Natural killer cell (primary cell): ENCODE results near the gene NCBP2. TPM values are rescaled to one million over a fixed set of nuclear protein-coding genes. Genes with fewer than 3 reads are reported as not detected.
A peak's percentile ranks its signal among the peaks of the same experiment; 100 is the strongest.

Source experiments
- ATAC-seq, 3 donors: fragments of 150-1000 bp in 2 of 3; fragments of 200-7000 bp in 1 of 3; cut with Tn5 transposase; 1 replicate in 1 of 3; 2 replicates in 2 of 3; pipeline ENCODE4 v1.10.0; 2021; ENCODE audit warnings: mild to moderate bottlenecking in 2 of 3, moderate library complexity in 2 of 3
- DNase-seq, 2 donors: peaks; one replicate each; pipeline versions ENCODE4 v3.0.0 to v3.0.0-alpha.2; 2013 to 2021; ENCODE audit warnings: mixed read lengths in 1 of 2
- H3K27ac ChIP-seq: one replicate; pipeline ENCODE4 v1.5.1; 2013; ENCODE audit warnings: mild to moderate bottlenecking, low read length
- H3K27me3 ChIP-seq: one replicate; pipeline ENCODE4 v1.6.1; 2013; ENCODE audit warnings: low read length; ENCODE audit not compliant: control insufficient read depth, insufficient read depth
- H3K36me3 ChIP-seq: one replicate; pipeline ENCODE4 v1.6.1; 2013; ENCODE audit warnings: low read length; ENCODE audit not compliant: control insufficient read depth, insufficient read depth
- H3K4me1 ChIP-seq: one replicate; pipeline ENCODE4 v1.6.1; 2013; ENCODE audit warnings: low read length; ENCODE audit not compliant: control insufficient read depth, insufficient read depth
- H3K4me3 ChIP-seq: one replicate; pipeline ENCODE4 v1.5.1; 2013; ENCODE audit warnings: low read length
- H3K9me3 ChIP-seq: one replicate; pipeline ENCODE4 v1.6.1; 2013; ENCODE audit warnings: low read length; ENCODE audit not compliant: control insufficient read depth, insufficient read depth
- H3K27ac Mint-ChIP-seq, 2 donors: one replicate each; pipeline ENCODE4 v1.8.0; 2022; ENCODE audit warnings: mild to moderate bottlenecking in 2 of 2, mixed read lengths in 2 of 2, moderate library complexity in 1 of 2
- H3K27me3 Mint-ChIP-seq, 2 donors: one replicate each; pipeline ENCODE4 v1.8.0; 2022; ENCODE audit warnings: low read depth in 2 of 2, mixed read lengths in 2 of 2
- H3K36me3 Mint-ChIP-seq: one replicate; pipeline ENCODE4 v1.8.0; 2022; ENCODE audit warnings: mixed read lengths
- H3K4me1 Mint-ChIP-seq, 2 donors: one replicate each; pipeline ENCODE4 v1.8.0; 2022; ENCODE audit warnings: mixed read lengths in 2 of 2
- H3K4me3 Mint-ChIP-seq: one replicate; pipeline ENCODE4 v1.8.0; 2022; ENCODE audit warnings: mild to moderate bottlenecking, moderate library complexity, mixed read lengths
- H3K9me3 Mint-ChIP-seq, 2 donors: one replicate each; pipeline ENCODE4 v1.8.0; 2022; ENCODE audit warnings: mixed read lengths in 2 of 2
- CTCF ChIP-seq: fragments of 200-600 bp; IDR thresholded peaks from one replicate; pipeline ENCODE4 v1.8.0; 2022; ENCODE audit warnings: antibody characterized with exemption
- WGBS: methylation state at CpG from one replicate; pipeline ENCODE4 v1.1.7; 2013; ENCODE audit warnings: missing lambda C conversion rate; ENCODE audit not compliant: insufficient coverage; 5-methylcytosine and 5-hydroxymethylcytosine counted together
- intact Hi-C: fragments of 100-400 bp; cut with micrococcal nuclease; formaldehyde crosslinking; loops from one replicate; pipeline ENCODE4 v1.14.2; 2022
- total RNA-seq, 4 donors: library from RNA; stranded (reverse); fragments of 120-200 nt in 1 of 4; gene quantifications; one replicate each; pipeline versions ENCODE4 v1.2.3 to v1.2.4, GENCODE V29; 2013 to 2022

The NCBP2 gene
- total RNA-seq, 3 donors from 2014 or later (not counting 1 experiment from before 2014, with no cell fraction given), result 32.3 to 44.1 (median 37.5) TPM

DNA sequence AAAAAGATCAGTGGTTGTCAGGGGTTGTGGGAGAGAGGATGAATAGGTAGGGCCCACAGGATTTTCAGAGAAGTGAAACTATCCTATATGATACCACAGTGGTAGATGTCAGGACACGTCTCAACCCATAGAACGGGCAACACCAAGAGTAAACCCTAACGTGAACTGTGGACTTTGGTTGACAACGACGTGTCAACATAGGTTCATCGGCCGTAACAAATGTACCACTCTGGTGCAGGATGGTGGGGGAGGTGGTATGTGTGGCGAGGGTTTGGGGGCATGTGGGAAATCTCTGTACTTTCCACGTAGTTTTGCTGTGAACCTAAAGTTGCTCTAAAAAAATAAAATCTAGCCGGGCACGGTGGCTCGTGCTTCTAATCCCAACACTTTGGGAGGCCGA lies 39.3 kb upstream of the NCBP2 start:
- Histone ChIP-seq H3K4me1 (peaks cover 5% of the 10 kb centered on the region), H3K27ac (no peak overlapping the region), H3K4me3 (no peak overlapping the region), H3K27me3 (peaks cover 2% of the 10 kb centered on the region), H3K9me3 (no peaks in the 10 kb centered on the region), H3K36me3 (no peaks in the 10 kb centered on the region)
- no peak for DNase-seq
- no peak for TF ChIP-seq CTCF
- Mint-ChIP-seq H3K27ac (no peak overlapping the region), H3K4me3 (no peak overlapping the region), H3K27me3 (peaks cover 22 to 28% of the 10 kb centered on the region in 2 donors), H3K4me1 (peaks cover 5 to 7% of the 10 kb centered on the region in 2 donors), H3K36me3 (no peaks in the 10 kb centered on the region), H3K9me3 (peaks cover 0 to 4% of the 10 kb centered on the region in 2 donors)
- no peak for ATAC-seq
- WGBS, result 84% methylated on average over 13 of the region's 13 CpGs
- intact Hi-C loops, result no loop called here

- Histone ChIP-seq H3K27me3 (peaks cover 2% of the 10 kb centered on the region), H3K9me3 (no peaks in the 10 kb centered on the region), H3K36me3 (no peaks in the 10 kb centered on the region), H3K4me1 (peaks cover 5% of the 10 kb centered on the region), H3K4me3 (no peak overlapping the region), H3K27ac (no peak overlapping the region)
- H3K4me1 Mint-ChIP-seq, result peaks cover 5 to 7% of the 10 kb centered on the region in 2 donors
- no peak for TF ChIP-seq CTCF
- DNase-seq (no peak), ATAC-seq (no peak)
- intact Hi-C loops, result no loop called here
- H3K27ac Mint-ChIP-seq, result no peak overlapping the region
- peaks cover 0 to 4% of the 10 kb centered on the region in 2 donors for H3K9me3 Mint-ChIP-seq
- WGBS, result 91% methylated on average over 10 of the region's 10 CpGs
- no peak overlapping the region for H3K4me3 Mint-ChIP-seq
- no peaks in the 10 kb centered on the region for H3K36me3 Mint-ChIP-seq
- peaks cover 17 to 22% of the 10 kb centered on the region in 2 donors for H3K27me3 Mint-ChIP-seq
Measured at GRCh38 chr3:196979545-196979944, 37.2 kb upstream of the NCBP2 start.

DNA sequence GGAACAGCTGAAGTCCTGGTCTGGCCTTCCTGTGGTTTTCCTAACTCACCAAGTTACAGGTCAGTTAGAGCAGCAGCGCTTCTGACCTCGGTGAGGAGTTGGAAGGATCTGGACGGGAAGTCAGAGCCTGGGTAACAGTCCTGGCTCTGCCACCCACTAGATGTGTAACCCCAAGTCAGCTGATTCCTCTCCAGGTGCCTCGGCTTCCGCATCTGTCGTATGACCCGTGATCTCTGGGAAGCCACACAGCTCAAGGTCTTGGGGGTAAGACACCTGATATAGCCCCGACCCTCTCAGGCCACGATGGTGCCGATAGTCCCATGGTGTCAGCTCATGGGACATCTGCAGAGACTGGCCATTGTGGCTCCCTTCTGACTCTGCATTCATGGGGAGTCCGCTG lies 34.6 kb upstream of the NCBP2 start:
- H3K27me3 ChIP-seq, result peaks cover 2% of the 10 kb centered on the region
- ATAC-seq (no peak), DNase-seq (peak in 1 of 2 donors; percentile 11)
- no peak for TF ChIP-seq CTCF
- no peak overlapping the region for H3K27ac ChIP-seq
- H3K4me3 ChIP-seq, result no peak overlapping the region
- H3K9me3 ChIP-seq, result no peaks in the 10 kb centered on the region
- peaks cover 5% of the 10 kb centered on the region for H3K4me1 ChIP-seq
- no peaks in the 10 kb centered on the region for H3K36me3 ChIP-seq
- no peaks in the 10 kb centered on the region for H3K36me3 Mint-ChIP-seq
- H3K4me3 Mint-ChIP-seq, result no peak overlapping the region
- H3K4me1 Mint-ChIP-seq, result peaks cover 5 to 7% of the 10 kb centered on the region in 2 donors
- WGBS, result 92% methylated on average over 11 of the region's 11 CpGs
- H3K27me3 Mint-ChIP-seq, result peaks cover 7 to 12% of the 10 kb centered on the region in 2 donors
- intact Hi-C loops, result no loop called here
- H3K9me3 Mint-ChIP-seq, result no peaks in the 10 kb centered on the region
- H3K27ac Mint-ChIP-seq, result no peak overlapping the region

GRCh38 chr3:196975349-196975748 lies 33.0 kb upstream of the NCBP2 start:
- 91% methylated on average over 4 of the region's 4 CpGs for WGBS
- H3K27me3 Mint-ChIP-seq, result peaks cover 3 to 8% of the 10 kb centered on the region in 2 donors
- intact Hi-C loops, result no loop called here
- no peaks in the 10 kb centered on the region for H3K36me3 Mint-ChIP-seq
- H3K27ac Mint-ChIP-seq, result no peak overlapping the region
- H3K4me1 Mint-ChIP-seq, result peaks cover 7 to 10% of the 10 kb centered on the region in 2 donors
- no peak for TF ChIP-seq CTCF
- peaks cover 6% of the 10 kb centered on the region for H3K4me1 ChIP-seq
- no peaks in the 10 kb centered on the region for H3K27me3 ChIP-seq
- H3K36me3 ChIP-seq, result no peaks in the 10 kb centered on the region
- peak in 1 of 2 donors; percentile 1 for DNase-seq
- H3K27ac ChIP-seq, result no peak overlapping the region
- no peak overlapping the region for H3K4me3 Mint-ChIP-seq
- no peak overlapping the region for H3K4me3 ChIP-seq
- ATAC-seq, result no peak
- no peaks in the 10 kb centered on the region for H3K9me3 Mint-ChIP-seq
- H3K9me3 ChIP-seq, result no peaks in the 10 kb centered on the region
